Measurements from ENCODE around the gene TTLL11.

The TTLL11 gene

DNA sequence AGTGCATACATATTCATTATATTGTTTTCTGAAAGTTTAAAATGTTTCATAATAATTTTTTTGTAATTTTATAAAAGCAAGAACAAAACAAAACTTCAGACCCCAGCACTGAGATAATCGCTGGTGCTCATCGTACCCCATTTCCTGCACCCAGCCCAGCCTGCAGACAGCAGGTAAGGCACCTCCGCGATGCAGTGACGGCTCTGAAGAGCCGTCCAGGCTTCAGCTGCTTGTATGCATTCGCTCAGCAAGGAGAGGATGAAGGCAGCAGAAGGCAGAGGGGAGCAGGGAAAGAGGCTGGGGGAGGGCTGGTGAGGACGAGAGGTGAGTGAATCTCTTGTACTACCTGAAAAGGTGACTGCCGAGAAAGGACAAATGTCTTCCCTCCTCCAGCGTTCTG lies 153.5 kb downstream of the TTLL11 start:
- H3K4me3 ChIP-seq (ENCODE audit: low read depth, low read length), result no peak overlapping the region

DNA sequence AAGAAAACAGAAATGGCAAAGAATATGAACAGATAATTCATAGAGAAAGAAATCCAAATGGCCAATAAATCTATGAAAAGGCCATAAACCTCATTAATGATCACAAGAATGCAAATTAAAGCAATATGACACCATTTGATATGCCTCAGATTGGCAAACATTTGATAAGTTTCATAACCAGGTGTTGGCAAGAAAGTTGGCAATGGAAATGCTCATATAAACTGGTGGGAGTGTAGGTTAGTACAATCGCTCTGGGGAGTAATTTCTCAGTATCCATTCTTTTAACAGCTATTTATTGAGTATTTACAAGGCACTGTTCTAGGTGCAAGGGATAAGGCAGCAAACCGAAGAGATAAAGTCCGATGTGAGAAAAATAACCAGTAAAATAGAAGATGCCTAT lies 154.5 kb downstream of the TTLL11 start:
- DNase-seq (ENCODE audit: low read depth), result peak; percentile 52
- H3K4me3 ChIP-seq (ENCODE audit: low read depth, low read length), result no peak overlapping the region
- TF ChIP-seq, protein P1, sequence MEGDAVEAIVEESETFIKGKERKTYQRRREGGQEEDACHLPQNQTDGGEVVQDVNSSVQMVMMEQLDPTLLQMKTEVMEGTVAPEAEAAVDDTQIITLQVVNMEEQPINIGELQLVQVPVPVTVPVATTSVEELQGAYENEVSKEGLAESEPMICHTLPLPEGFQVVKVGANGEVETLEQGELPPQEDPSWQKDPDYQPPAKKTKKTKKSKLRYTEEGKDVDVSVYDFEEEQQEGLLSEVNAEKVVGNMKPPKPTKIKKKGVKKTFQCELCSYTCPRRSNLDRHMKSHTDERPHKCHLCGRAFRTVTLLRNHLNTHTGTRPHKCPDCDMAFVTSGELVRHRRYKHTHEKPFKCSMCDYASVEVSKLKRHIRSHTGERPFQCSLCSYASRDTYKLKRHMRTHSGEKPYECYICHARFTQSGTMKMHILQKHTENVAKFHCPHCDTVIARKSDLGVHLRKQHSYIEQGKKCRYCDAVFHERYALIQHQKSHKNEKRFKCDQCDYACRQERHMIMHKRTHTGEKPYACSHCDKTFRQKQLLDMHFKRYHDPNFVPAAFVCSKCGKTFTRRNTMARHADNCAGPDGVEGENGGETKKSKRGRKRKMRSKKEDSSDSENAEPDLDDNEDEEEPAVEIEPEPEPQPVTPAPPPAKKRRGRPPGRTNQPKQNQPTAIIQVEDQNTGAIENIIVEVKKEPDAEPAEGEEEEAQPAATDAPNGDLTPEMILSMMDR (IDR thresholded peaks at IDR 0.05; ENCODE audit: control insufficient read depth, extremely low read depth, insufficient read depth), result no peak

More for the DNA sequence above, 153.5 kb downstream of the TTLL11 start:
- no peak for DNase-seq (ENCODE audit: low read depth)
- TF ChIP-seq, protein P1 (IDR thresholded peaks at IDR 0.05; ENCODE audit: control insufficient read depth, extremely low read depth, insufficient read depth), result no peak

DNA sequence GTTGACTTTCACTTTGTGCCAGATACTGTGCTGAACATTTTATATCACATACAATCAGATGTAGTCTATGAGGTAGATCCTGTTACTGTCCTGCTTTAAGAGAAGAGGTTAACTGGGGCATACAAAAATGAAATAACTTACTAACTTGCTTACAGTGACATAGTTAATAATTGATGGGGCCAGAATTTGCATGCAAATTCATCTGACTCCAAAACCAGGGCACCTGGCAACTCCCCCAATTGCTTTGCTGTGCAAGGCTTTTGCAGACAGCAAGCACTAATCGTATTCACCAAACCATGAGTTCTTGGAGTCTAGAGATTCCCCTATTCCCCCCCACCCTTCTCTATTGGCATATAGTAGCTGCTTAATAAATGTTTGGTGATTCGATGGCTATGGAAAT lies 155.9 kb downstream of the TTLL11 start:
- DNase-seq (ENCODE audit: low read depth), result no peak
- TF ChIP-seq, protein P1 (IDR thresholded peaks at IDR 0.05; ENCODE audit: control insufficient read depth, extremely low read depth, insufficient read depth), result no peak
- no peak overlapping the region for H3K4me3 ChIP-seq (ENCODE audit: low read depth, low read length)

DNA sequence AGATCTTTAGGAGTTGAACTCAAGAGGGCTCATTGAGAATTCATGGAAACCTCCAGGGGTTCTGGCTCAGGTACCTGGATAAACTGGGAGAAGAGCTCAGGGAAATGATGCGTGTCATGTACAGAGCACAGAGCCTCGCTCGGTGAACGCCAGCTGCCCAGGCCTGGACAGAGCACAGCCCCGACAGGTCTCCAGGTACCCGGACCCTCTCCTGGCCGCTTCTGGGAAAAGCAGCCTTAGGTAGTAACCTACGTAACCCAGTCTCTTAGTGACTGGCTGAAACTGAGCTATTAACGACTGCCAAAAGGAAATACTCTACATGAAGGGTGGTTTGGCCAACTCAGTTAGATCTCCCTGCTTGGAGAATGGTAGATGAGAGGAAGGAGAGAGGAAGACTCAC lies 157.4 kb downstream of the TTLL11 start:
- no peak overlapping the region for H3K4me3 ChIP-seq (ENCODE audit: low read depth, low read length)
- TF ChIP-seq, protein P1 (IDR thresholded peaks at IDR 0.05; ENCODE audit: control insufficient read depth, extremely low read depth, insufficient read depth), result no peak
- no peak for DNase-seq (ENCODE audit: low read depth)

DNA sequence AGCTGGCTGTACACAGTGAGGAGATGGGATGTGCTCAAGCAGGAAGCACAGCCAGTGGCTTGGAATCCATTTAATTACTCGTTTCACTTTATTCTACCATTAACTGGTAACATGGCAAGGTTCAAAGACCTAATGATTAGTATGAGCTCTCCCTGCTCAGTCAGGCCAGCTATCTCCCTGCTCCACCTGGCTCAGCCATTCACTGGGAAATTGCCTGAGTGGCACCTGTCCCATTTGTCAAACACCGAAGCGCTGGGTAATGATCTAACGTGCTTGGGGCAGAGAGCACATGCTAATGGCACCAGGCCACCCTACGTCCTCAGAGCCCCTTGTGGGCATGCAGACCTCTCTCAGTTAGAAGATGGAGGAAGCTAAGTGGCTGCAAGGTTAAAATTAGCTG lies 162.2 kb downstream of the TTLL11 start:
- H3K4me3 ChIP-seq (ENCODE audit: low read depth, low read length), result no peak overlapping the region
- TF ChIP-seq, protein P1 (IDR thresholded peaks at IDR 0.05; ENCODE audit: control insufficient read depth, extremely low read depth, insufficient read depth), result no peak
- DNase-seq (ENCODE audit: low read depth), result no peak

DNA sequence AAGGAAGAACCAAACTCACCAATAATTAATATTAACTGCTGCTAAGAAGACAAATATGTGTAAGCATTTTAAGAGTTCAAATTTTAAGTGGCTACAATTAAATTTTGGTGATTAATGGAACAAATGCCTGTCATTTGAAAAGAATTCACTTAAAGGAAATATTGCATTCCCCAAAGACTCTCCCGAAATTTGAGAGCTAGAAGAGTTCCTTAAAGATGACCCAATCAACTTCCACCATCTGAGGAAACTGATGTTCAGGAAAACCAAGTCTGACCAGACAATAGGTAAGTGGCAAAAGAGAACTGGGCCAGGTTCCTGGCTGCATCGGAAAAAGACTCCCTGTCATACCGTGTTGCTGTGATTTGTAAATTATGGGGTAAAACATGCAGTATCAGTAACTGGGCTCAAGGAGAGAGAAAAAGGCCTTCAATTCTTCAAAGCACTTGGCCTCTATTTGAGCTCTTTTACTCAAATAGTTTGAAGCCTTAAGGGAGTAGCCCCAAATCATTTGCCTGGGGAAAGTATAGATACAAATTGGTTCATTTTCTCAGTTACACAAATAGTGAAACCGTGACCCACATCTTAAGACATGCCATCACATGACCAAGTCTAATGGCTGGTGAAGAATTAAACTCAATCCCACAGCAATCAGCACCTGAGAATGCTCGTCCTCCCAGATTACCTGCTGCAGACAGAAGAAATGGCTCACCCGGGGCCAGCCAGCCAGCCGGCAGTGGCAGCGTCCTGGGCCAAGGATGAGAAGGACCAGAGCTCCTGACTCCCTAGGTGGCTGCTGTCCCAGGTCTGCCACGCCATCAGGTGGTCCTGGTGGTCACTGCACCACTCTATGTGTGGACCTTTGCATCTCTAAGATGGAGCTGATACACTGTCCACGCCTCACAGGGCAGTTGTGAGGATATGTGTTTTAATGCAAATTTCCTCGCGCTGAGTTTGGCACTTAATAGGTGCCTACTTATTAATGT lies 162.9 kb downstream of the TTLL11 start:
- H3K4me3 ChIP-seq (ENCODE audit: low read depth, low read length), result no peak overlapping the region
- no peak for DNase-seq (ENCODE audit: low read depth)
- TF ChIP-seq, protein P1 (IDR thresholded peaks at IDR 0.05; ENCODE audit: control insufficient read depth, extremely low read depth, insufficient read depth), result no peak

All from LNCaP clone FGC (cell line).